NT2/D1 (cell line): ENCODE data around the gene GRIK2.

Experiments
- SUZ12 ChIP-seq: IDR thresholded peaks from 2 replicates; pipeline ENCODE4 v1.6.1; 2011; ENCODE audit not compliant: insufficient read length, insufficient read depth; ENCODE audit errors: extremely low read depth
- YY1 ChIP-seq: IDR thresholded peaks from 2 replicates; pipeline ENCODE4 v1.6.1; 2011; ENCODE audit not compliant: insufficient read length, insufficient read depth

DNA sequence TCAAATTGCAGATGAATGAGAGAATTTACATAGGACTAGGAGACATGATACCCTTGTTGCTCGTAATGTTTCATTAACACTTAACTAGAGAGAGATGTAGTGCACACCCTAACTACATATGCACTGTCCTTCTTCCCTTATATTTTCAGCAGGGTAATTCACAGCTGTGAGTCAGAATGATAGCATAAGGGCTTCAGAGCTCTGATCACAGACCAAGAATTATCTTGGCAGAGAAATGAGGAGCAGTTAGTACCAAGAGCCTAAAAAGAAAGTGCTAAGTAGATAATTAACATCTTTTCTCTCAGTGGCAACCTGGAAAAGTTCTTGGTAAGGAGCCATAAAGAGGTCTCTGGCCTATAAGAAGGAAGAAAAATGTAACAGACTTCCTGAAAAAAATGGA is 35.8 kb downstream of the GRIK2 start:
- TF ChIP-seq YY1 = no peak
- no peak for TF ChIP-seq SUZ12
